Liver (tissue), 3 donors: ENCODE measurements around the gene FGFR3.

Experiments used
- CTCF ChIP-seq: fragments of 150-350 bp; IDR thresholded peaks from 2 replicates; pipeline ENCODE4 v1.5.1; 2017; ENCODE audit warnings: improper control_type of control experiment, low read depth, low read length; ENCODE audit not compliant: missing input control
- EGR1 ChIP-seq, 2 donors: IDR thresholded peaks; 2 replicates each; pipeline ENCODE4 v1.6.1; 2016 to 2018; ENCODE audit warnings: antibody characterized with exemption in 2 of 2, low read depth in 2 of 2
- GABPA ChIP-seq, 2 donors: IDR thresholded peaks in 1 of 2; conservative IDR thresholded peaks in 1 of 2; 2 replicates each; pipeline ENCODE4 v1.6.1; 2016; ENCODE audit warnings: antibody characterized with exemption in 2 of 2, mild to moderate bottlenecking in 1 of 2, moderate library complexity in 1 of 2
- HNF4G ChIP-seq: IDR thresholded peaks from 2 replicates; pipeline ENCODE4 v1.6.1; 2016; ENCODE audit warnings: antibody characterized with exemption
- JUND ChIP-seq, 2 donors: IDR thresholded peaks; 2 replicates each; pipeline ENCODE4 v1.6.1; 2016; ENCODE audit warnings: antibody characterized with exemption in 2 of 2
- RAD21 ChIP-seq, 2 donors: IDR thresholded peaks; 2 replicates each; pipeline ENCODE4 v1.6.1; 2016; ENCODE audit warnings: antibody characterized with exemption in 2 of 2, mild to moderate bottlenecking in 2 of 2
- REST ChIP-seq: IDR thresholded peaks from 2 replicates; pipeline ENCODE4 v1.6.1; 2016; ENCODE audit warnings: antibody characterized with exemption, mild to moderate bottlenecking
- RXRA ChIP-seq, 2 donors: IDR thresholded peaks; 2 replicates each; pipeline ENCODE4 v1.6.1; 2017 to 2018; ENCODE audit warnings: antibody characterized with exemption in 2 of 2, mild to moderate bottlenecking in 1 of 2
- SP1 ChIP-seq: IDR thresholded peaks from 2 replicates; pipeline ENCODE4 v1.6.1; 2018; ENCODE audit warnings: antibody characterized with exemption, mild to moderate bottlenecking
- TAF1 ChIP-seq: conservative IDR thresholded peaks from 2 replicates; pipeline ENCODE4 v1.6.1; 2016; ENCODE audit warnings: antibody characterized with exemption, mild to moderate bottlenecking
- YY1 ChIP-seq: IDR thresholded peaks from 2 replicates; pipeline ENCODE4 v1.6.1; 2016; ENCODE audit warnings: antibody characterized with exemption, mild to moderate bottlenecking
- ZBTB33 ChIP-seq: IDR thresholded peaks from 2 replicates; pipeline ENCODE4 v1.6.1; 2016; ENCODE audit warnings: antibody characterized with exemption
- donor health status: healthy.
- donor health status: healthy.

GRCh38 chr4:1825326-1825725 is 32.2 kb downstream of the FGFR3 start:
- TF ChIP-seq CTCF (no peak), ZBTB33 (no peak), RXRA (IDR thresholded peaks at IDR 0.05) (no peak), YY1 (no peak), REST (no peak), TAF1 (no peak), GABPA (IDR thresholded peaks at IDR 0.05 in 1 of 2, conservative IDR thresholded peaks at IDR 0.05 in 1 of 2) (no peak), HNF4G (no peak), JUND (IDR thresholded peaks at IDR 0.05) (no peak), SP1 (no peak), RAD21 (IDR thresholded peaks at IDR 0.05) (no peak), EGR1 (IDR thresholded peaks at IDR 0.05; ENCODE audit: low read depth in 2 of 2) (no peak)
